IPS-18a (cell line): ENCODE results near the gene MLLT10.

ENCODE experiments used
- H3K27ac ChIP-seq: one replicate; pipeline ENCODE4 v1.5.1; 2013; ENCODE audit warnings: low read length
- H3K27me3 ChIP-seq: one replicate; pipeline ENCODE4 v1.6.1; 2013; ENCODE audit warnings: mild to moderate bottlenecking, low read length; ENCODE audit not compliant: control insufficient read depth, insufficient read depth
- H3K36me3 ChIP-seq: one replicate; pipeline ENCODE4 v1.6.1; 2013; ENCODE audit warnings: low read depth, low read length; ENCODE audit not compliant: control insufficient read depth
- H3K4me1 ChIP-seq: one replicate; pipeline ENCODE4 v1.6.1; 2013; ENCODE audit warnings: low read depth, low read length; ENCODE audit not compliant: control insufficient read depth
- H3K4me3 ChIP-seq: one replicate; pipeline ENCODE4 v1.5.1; 2013; ENCODE audit warnings: low read length
- H3K9ac ChIP-seq: one replicate; pipeline ENCODE4 v1.6.1; 2013; ENCODE audit warnings: mild to moderate bottlenecking, low read length, moderate library complexity
- H3K9me3 ChIP-seq: one replicate; pipeline ENCODE4 v1.6.1; 2013; ENCODE audit warnings: low read depth, low read length; ENCODE audit not compliant: control insufficient read depth

Gene MLLT10

DNA sequence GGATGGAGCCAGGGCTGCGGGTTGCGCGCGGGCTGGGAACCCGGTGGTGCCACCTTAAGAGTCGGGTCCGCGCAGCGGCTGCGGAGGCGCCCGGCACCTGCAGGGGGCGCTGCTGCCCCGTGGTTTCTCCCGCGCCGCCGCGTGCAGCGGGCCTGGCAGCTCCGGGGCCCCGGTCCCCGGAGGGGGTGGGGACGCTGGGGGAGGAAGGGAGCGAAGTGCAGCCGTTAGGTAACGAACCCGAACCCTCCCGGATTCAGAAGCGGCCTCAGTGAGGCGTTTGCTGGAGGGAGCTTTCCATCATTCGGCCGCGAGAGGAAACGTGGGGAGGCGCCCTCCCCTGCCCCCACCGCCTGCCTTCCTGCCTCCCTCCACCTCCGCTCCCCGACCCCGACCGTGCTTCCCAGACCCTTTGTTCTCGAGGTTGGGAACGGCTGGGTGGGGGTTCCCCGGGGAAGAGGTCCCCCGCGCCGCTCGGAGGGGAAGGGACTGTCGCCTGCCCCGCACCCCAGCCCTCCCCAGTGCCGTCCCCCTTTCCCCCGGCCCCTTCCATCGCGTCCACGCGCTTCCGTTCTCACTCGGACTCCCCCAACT, 38.2 kb upstream of the MLLT10 start:
- H3K27ac ChIP-seq = peak overlapping the region; percentile 61
- peak overlapping the region; percentile 73 for H3K4me3 ChIP-seq
- peak overlapping the region; percentile 85 for H3K9ac ChIP-seq
- no peaks in the 10 kb centered on the region for H3K9me3 ChIP-seq
- peaks cover 26% of the 10 kb centered on the region for H3K4me1 ChIP-seq
- H3K36me3 ChIP-seq = no peaks in the 10 kb centered on the region
- H3K27me3 ChIP-seq = peaks cover 32% of the 10 kb centered on the region

- H3K36me3 ChIP-seq = no peaks in the 10 kb centered on the region
- no peaks in the 10 kb centered on the region for H3K9me3 ChIP-seq
- peak overlapping the region; percentile 73 for H3K4me3 ChIP-seq
- peaks cover 36% of the 10 kb centered on the region for H3K27me3 ChIP-seq
- H3K4me1 ChIP-seq = peaks cover 33% of the 10 kb centered on the region
- peak overlapping the region; percentile 61 for H3K27ac ChIP-seq
- H3K9ac ChIP-seq = peak overlapping the region; percentile 85
Observed at GRCh38 chr10:21496343-21497176, 37.5 kb upstream of the MLLT10 start.

GRCh38 chr10:21497177-21497807, 36.7 kb upstream of the MLLT10 start:
- Histone ChIP-seq H3K4me3 (peak overlapping the region; percentile 73), H3K36me3 (no peaks in the 10 kb centered on the region), H3K27ac (no peak overlapping the region), H3K27me3 (peaks cover 36% of the 10 kb centered on the region), H3K4me1 (peaks cover 41% of the 10 kb centered on the region), H3K9ac (peak overlapping the region; percentile 85), H3K9me3 (no peaks in the 10 kb centered on the region)

- no peak overlapping the region for H3K27ac ChIP-seq
- H3K4me3 ChIP-seq = peak overlapping the region; percentile 58
- H3K27me3 ChIP-seq = peaks cover 36% of the 10 kb centered on the region
- H3K4me1 ChIP-seq = peaks cover 50% of the 10 kb centered on the region
- H3K36me3 ChIP-seq = no peaks in the 10 kb centered on the region
- H3K9ac ChIP-seq = no peak overlapping the region
- no peaks in the 10 kb centered on the region for H3K9me3 ChIP-seq
Observed at GRCh38 chr10:21498377-21498776, 35.7 kb upstream of the MLLT10 start.

DNA sequence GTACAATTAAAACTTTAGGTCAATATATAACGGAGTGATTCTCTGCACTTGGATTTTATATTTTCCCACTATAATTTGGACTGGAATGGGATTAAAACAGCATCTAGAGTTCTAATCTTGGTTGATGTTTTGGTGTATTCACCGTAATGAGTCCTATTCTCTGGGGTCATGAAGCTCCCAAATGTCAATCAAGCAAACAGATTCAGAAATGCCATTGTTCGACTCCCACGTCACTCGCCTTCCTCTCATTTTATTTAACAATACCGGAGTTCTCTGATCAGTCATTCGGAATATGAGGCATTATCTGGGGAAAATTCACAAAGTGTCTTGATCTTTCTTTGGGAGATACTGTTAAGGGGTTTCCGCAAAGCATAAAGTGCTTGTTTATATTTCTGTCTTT, 35.0 kb upstream of the MLLT10 start:
- Histone ChIP-seq H3K27ac (no peak overlapping the region), H3K4me3 (peak overlapping the region; percentile 58), H3K4me1 (peaks cover 51% of the 10 kb centered on the region), H3K36me3 (no peaks in the 10 kb centered on the region), H3K27me3 (peaks cover 36% of the 10 kb centered on the region), H3K9me3 (no peaks in the 10 kb centered on the region), H3K9ac (no peak overlapping the region)

GRCh38 chr10:21499701-21500577, 34.1 kb upstream of the MLLT10 start:
- H3K4me1 ChIP-seq = peaks cover 54% of the 10 kb centered on the region
- H3K9ac ChIP-seq = peak overlapping the region; percentile 51
- peak overlapping the region; percentile 58 for H3K4me3 ChIP-seq
- H3K27ac ChIP-seq = no peak overlapping the region
- peaks cover 39% of the 10 kb centered on the region for H3K27me3 ChIP-seq
- H3K36me3 ChIP-seq = no peaks in the 10 kb centered on the region
- H3K9me3 ChIP-seq = no peaks in the 10 kb centered on the region

- Histone ChIP-seq H3K36me3 (no peaks in the 10 kb centered on the region), H3K9ac (peak overlapping the region; percentile 51), H3K27ac (no peak overlapping the region), H3K27me3 (peaks cover 44% of the 10 kb centered on the region), H3K4me3 (peak overlapping the region; percentile 58), H3K9me3 (no peaks in the 10 kb centered on the region), H3K4me1 (peaks cover 56% of the 10 kb centered on the region)
Observed at GRCh38 chr10:21500578-21500910, 33.5 kb upstream of the MLLT10 start.

DNA sequence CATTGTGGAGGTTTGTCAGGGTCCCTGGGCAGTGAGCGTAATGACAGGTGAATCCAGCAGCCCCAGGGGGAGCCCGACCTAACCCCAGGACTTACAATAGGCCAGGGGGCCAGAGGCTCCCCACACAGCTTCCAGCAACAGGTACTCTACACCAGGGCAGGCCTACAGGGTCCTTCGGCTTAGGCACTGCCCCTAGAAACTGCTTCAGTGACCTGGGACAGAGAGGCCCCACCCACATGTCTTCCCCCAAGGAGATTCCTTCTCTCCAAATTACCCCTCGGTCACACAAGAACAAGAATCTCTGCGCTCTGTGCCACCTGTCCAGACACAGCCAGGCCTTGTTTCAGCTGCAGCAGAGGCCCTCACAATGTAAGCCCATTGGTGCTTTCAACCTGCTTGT, 32.9 kb upstream of the MLLT10 start:
- Histone ChIP-seq H3K27ac (no peak overlapping the region), H3K4me1 (peaks cover 62% of the 10 kb centered on the region), H3K27me3 (peaks cover 50% of the 10 kb centered on the region), H3K4me3 (peak overlapping the region; percentile 58), H3K9me3 (no peaks in the 10 kb centered on the region), H3K9ac (peak overlapping the region; percentile 51), H3K36me3 (no peaks in the 10 kb centered on the region)

DNA sequence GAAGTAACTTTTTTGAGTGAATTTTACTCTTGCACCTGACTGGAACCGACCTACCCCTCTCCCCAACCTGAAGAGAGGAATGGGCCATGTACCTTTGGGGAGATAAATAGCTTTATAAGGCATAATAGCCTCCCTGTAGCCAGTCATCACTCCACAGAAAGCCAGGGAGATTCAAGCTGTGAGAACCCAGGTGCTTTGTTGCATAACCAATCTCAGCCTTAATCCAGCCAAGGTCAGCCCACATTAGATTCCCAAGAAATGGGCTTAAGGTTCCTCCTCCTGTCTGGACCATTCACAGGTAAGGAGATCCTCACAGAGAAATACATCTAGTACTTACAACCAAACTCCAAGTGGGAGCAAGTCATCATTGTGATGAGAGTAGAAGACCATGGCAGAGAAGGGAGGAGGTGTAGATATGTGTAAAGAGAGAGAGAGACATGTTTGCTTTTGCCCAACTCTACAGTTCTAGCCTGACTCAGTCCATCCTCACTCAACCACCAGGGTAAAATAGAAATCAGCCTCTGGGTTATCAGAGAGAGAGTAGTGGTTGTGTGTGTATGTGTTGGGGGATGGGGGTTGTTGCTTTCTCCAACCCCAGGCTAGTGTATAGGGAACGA, 32.2 kb upstream of the MLLT10 start:
- Histone ChIP-seq H3K9me3 (no peaks in the 10 kb centered on the region), H3K27ac (no peak overlapping the region), H3K36me3 (no peaks in the 10 kb centered on the region), H3K27me3 (peaks cover 57% of the 10 kb centered on the region), H3K4me3 (peak overlapping the region; percentile 25), H3K4me1 (peaks cover 69% of the 10 kb centered on the region), H3K9ac (no peak overlapping the region)

- Histone ChIP-seq H3K9ac (no peak overlapping the region), H3K27me3 (peaks cover 61% of the 10 kb centered on the region), H3K36me3 (no peaks in the 10 kb centered on the region), H3K4me3 (no peak overlapping the region), H3K9me3 (no peaks in the 10 kb centered on the region), H3K27ac (no peak overlapping the region), H3K4me1 (peaks cover 72% of the 10 kb centered on the region)
Observed at GRCh38 chr10:21502348-21502740, 31.7 kb upstream of the MLLT10 start.

DNA sequence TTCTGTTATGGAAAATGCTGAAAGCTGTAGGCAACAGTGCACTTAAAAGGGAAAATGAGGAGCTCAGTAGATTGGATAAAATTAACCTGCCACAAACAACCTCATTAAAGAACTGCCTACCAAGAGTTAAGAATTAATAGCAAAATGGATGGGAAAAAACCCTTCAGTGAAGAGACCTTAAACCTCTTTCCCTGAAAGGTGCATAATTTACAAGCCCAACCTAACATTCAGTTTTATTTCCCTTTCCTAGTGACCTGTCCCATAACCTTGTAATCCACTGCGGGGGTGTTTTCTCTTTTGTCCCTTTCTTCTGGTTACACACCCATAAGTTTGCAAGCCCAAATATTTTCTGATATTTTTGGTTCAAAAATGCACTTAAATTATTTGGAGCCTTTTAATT, 30.5 kb upstream of the MLLT10 start:
- Histone ChIP-seq H3K4me3 (no peak overlapping the region), H3K27ac (no peak overlapping the region), H3K36me3 (no peaks in the 10 kb centered on the region), H3K4me1 (peaks cover 72% of the 10 kb centered on the region), H3K9ac (no peak overlapping the region), H3K9me3 (no peaks in the 10 kb centered on the region), H3K27me3 (peaks cover 55% of the 10 kb centered on the region)
